GM10847 (cell line): ENCODE measurements around the gene DGKD.

Experiments
- POLR2A ChIP-seq: IDR thresholded peaks from 2 replicates; pipeline ENCODE4 v1.6.1; 2011; ENCODE audit not compliant: insufficient read length; ENCODE audit errors: extremely low read depth

DGKD gene

DNA sequence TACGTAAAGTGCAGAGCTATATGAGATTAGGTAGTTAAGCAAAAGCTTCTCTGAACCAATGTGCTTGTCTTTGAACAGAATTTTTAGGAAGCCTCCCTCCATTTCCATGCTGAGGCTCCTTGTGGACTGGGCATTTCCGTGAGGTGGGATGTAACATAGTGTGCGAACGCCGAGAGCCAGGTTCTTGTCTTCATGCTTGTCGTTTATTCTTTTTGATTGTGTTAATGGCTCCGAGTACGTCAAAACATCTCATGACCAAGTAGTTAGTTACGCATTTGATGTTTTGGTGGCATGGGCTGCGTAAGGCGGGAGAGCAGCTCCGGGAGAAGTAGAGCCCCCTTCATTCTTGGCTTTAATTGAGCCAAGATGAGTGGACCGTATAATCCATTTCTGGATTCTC is 32.9 kb downstream of the DGKD start:
- no peak for TF ChIP-seq POLR2A

- no peak for TF ChIP-seq POLR2A
These were observed 33.6 kb downstream of the DGKD start for GRCh38 chr2:233387667-233388528.

DNA sequence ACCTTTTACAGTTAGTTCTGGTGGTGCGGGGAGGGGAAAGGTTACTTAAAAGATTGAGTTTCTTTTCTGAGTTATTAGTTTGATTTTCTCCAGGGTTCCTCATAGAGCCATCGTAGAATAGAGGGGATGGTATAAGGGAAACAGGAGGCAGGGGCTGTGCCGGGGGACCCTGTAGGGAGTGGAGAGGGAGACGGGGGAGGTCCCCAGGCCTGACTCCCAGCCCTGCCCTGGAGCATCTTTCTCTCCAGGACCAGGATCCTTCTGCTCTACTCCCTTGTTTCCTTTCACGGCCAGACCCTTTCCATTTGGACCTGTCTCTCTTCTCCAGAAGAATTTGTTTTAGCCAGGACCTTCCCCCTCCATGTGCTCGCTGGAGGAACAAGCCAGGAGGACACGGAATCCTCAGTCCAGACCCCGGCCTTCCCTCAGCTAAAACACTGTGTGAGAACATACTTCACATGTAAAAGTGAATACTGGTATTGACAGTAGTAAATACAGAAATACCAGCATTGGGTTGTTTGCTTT is 35.4 kb downstream of the DGKD start:
- no peak for TF ChIP-seq POLR2A

- no peak for TF ChIP-seq POLR2A
These were observed 41.4 kb downstream of the DGKD start for GRCh38 chr2:233395687-233396086.

DNA sequence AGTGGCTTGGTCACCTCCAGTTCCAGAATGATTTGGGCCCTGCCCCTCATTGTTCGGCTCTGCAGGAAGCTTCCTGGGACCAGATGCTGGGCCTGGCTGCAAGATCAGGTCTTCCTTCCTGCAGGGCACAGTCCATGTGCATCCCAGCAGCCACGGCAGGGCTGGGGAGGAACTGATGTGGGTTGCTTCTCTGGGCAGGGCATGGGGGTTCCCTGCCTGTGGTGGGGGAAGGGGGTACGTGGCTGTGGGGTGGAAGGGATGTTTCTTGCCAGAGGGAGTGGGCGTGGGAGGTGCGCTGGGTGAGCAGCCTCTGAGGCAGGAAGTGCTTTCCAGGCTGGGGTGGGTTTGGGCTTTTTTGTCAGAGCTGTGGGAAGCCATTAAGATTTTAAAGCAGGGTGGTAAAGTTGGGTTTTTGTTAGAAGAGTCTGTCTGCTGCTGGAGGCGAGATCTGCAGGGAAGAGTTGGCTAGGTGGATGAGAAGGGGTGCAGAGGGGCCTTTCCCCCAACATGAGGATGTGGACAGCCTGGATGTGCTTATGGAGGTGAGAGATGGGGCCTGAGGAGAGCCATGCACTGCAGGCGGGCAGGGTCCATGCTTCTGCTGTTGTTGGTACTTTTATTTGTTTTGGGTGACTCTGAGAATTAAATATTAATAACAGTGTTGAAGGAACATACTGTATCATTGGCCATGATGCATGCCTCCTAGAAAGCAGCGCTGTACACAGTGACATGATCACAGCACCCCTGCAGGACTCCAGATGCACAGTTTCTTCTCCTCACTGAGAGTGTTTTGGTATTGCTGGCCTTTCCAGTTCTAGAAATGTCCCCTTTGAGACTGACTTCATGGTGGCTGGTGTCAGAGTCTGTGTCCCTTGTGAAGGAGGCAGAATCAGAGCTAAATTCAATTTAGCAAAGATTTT is 45.3 kb downstream of the DGKD start:
- TF ChIP-seq POLR2A = no peak

- TF ChIP-seq POLR2A = no peak
These were observed 46.0 kb downstream of the DGKD start for GRCh38 chr2:233400341-233400740.

DNA sequence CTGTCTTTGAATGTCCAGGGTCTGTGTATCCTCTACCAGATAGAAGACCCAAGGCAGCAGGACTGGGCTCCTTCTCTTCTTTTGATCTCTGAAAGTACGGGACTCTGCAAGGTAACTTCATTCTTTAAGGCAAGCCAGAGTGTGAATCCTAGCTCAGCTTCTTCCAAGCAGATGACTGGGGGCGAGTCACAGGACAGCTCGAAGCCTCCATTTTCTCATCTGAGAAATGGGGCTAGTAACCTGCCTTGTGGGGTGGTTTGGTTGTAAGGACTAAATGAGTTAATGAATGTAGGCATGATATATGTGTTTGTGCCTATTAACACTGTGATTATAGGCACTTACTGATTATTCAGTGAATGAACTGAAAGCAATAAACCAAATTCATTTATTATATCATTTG is 46.7 kb downstream of the DGKD start:
- no peak for TF ChIP-seq POLR2A

GRCh38 chr2:233402346-233402745 is 48.1 kb downstream of the DGKD start:
- TF ChIP-seq POLR2A = no peak

DNA sequence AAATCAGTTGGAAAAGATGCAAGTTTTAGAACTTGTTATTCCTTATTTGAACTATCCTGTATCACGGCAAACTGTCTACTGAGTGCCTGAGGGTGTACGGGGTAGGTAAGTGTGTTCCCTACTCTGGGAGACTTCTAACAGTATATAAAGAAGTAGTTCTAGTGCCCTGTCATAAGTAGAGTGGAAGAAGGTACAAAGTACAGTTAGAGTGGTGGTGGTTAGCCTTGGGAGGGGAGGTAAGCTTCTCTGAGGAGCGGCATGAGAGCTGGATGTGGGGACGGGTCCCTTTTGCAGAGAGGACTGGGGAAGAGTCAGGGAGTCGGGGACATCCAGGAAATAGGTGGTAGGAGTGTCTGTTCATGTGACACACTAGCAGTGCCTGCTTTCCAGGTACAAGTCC is 48.5 kb downstream of the DGKD start:
- TF ChIP-seq POLR2A = no peak

GRCh38 chr2:233404222-233404621 is 49.9 kb downstream of the DGKD start:
- TF ChIP-seq POLR2A = no peak

- TF ChIP-seq POLR2A = no peak
These were observed 52.6 kb downstream of the DGKD start for GRCh38 chr2:233406865-233407264.

DNA sequence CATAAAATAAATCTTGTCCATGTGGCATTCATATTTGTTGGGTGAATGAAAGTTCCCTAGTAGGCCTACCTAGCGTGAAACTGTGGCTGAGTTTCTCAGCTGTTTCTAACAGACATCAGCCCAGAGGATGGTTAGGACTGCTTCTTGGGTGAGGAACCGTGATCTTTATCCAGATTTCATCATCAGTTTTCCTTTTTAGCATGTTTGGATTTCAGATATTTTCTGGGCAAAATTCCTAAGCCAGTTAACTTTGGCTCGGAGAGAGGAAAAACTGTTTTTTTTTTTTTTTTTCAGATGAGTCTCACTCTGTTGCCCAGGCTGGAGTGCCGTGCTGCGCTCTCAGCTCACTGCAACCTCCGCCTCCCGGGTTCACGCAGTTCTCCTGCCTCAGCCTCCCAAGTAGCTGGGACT is 53.5 kb downstream of the DGKD start:
- TF ChIP-seq POLR2A = no peak

- TF ChIP-seq POLR2A = no peak
These were observed 54.3 kb downstream of the DGKD start for GRCh38 chr2:233408366-233409285.

GRCh38 chr2:233409286-233409991 is 55.1 kb downstream of the DGKD start:
- TF ChIP-seq POLR2A = no peak
